ENCODE measurements around the gene SH3BP1.

Gene SH3BP1

DNA sequence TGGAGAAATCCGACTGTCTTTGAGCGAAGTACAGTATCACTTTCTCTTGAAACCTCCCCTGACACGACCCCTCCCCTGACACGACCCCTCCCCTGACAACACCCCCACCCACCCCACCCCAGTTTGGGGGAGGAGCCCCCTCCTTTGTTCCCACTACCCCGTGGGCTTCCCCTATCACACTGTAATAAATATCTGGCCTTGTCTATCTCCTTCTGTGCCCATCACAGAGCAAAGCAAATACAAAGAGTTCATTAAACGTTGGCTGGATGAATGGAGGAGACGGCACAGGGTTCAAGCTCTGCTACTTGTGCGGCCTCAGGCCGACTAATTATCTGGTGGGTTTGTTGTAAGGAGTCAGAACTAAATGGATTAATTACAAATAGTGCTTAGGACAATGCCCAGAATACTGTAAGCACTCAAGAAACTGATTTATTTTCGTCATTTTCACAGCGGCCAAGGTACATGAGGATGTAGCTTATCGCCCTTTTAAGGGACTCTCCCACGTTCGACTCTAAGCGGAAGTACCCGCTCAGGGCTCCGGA is 31.5 kb upstream of the SH3BP1 start:
- no peak for TF ChIP-seq YY1 (IDR thresholded peaks at IDR 0.05; ENCODE audit: low read depth)
- TF ChIP-seq, protein P1, sequence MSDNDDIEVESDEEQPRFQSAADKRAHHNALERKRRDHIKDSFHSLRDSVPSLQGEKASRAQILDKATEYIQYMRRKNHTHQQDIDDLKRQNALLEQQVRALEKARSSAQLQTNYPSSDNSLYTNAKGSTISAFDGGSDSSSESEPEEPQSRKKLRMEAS (IDR thresholded peaks at IDR 0.05): peak; percentile 89

DNA sequence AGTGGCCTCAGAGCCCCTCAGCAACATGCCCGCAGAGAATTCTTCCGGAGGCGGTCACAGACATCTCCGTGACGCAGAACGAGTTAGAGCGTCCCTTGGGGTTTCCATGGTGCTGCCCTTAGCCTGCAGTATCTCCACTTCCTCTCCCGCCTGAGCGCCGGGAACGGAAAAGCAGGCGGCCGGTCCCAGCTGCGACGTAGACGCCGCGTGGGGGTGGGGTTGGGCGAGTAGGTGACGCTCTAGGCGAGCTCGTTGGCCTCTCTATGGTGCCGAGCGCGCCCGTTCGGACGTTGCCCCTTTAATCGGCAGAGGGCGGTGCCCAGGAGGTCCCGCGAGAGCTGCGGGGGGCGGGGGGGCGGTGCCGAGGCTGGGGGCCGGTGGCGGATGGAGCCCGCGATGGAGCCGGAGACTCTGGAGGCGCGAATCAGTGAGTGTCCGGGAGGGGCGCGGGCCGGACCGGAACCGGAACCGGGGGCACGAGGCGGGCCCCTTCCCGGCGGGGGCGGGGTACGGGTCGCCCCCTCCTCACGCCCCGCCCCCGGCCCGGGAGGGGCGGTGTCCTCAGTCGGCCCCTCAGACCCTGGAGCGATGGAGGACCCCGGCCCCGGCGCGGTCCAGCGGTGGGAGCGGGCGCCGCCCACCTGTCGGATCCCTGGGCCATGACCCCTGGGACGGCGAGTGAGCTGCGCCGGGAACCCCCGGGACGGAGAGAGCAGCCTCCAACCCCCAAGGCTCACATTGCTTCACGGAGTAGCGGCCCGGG is 30.8 kb upstream of the SH3BP1 start, which contains the start of gene GGA1:
Gene GGA1 (plus strand): TSS at position 358 of the 763 bp plus-strand sequence. CDS start 27 bp downstream, at position 385.
- TF ChIP-seq EGR1 (IDR thresholded peaks at IDR 0.05) (peak; percentile 50), FOXM1 (IDR thresholded peaks at IDR 0.05; ENCODE audit: borderline replicate concordance, low read depth) (peak; percentile 57; the same call in 1 of the 2 replicates), EP300 (IDR thresholded peaks at IDR 0.05; ENCODE audit: borderline replicate concordance) (no peak), ZBTB7A (IDR thresholded peaks at IDR 0.05; ENCODE audit: low read depth) (peak; percentile 98), RAD21 (IDR thresholded peaks at IDR 0.05; ENCODE audit: low read depth) (no peak), YY1 (IDR thresholded peaks at IDR 0.05; ENCODE audit: low read depth) (peak; percentile 81), CEBPB (IDR thresholded peaks at IDR 0.05) (no peak), TEAD4 (IDR thresholded peaks at IDR 0.05) (0 out of 2 replicates have a peak, but pooled peaks have one; percentile 7), TAF1 (IDR thresholded peaks at IDR 0.05; ENCODE audit: low read depth) (peak; percentile 56), NFIC (IDR thresholded peaks at IDR 0.05) (no peak), TCF12 (IDR thresholded peaks at IDR 0.05; ENCODE audit: low read depth) (peak; percentile 65; the same call in 1 of the 2 replicates), CREB1 (IDR thresholded peaks at IDR 0.05; ENCODE audit: low read depth) (peak; percentile 85)
- TF ChIP-seq, protein P1 (IDR thresholded peaks at IDR 0.05): peak; percentile 85
- TF ChIP-seq, protein P2, sequence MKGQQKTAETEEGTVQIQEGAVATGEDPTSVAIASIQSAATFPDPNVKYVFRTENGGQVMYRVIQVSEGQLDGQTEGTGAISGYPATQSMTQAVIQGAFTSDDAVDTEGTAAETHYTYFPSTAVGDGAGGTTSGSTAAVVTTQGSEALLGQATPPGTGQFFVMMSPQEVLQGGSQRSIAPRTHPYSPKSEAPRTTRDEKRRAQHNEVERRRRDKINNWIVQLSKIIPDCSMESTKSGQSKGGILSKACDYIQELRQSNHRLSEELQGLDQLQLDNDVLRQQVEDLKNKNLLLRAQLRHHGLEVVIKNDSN (IDR thresholded peaks at IDR 0.05): no peak
- TF ChIP-seq, protein P3, sequence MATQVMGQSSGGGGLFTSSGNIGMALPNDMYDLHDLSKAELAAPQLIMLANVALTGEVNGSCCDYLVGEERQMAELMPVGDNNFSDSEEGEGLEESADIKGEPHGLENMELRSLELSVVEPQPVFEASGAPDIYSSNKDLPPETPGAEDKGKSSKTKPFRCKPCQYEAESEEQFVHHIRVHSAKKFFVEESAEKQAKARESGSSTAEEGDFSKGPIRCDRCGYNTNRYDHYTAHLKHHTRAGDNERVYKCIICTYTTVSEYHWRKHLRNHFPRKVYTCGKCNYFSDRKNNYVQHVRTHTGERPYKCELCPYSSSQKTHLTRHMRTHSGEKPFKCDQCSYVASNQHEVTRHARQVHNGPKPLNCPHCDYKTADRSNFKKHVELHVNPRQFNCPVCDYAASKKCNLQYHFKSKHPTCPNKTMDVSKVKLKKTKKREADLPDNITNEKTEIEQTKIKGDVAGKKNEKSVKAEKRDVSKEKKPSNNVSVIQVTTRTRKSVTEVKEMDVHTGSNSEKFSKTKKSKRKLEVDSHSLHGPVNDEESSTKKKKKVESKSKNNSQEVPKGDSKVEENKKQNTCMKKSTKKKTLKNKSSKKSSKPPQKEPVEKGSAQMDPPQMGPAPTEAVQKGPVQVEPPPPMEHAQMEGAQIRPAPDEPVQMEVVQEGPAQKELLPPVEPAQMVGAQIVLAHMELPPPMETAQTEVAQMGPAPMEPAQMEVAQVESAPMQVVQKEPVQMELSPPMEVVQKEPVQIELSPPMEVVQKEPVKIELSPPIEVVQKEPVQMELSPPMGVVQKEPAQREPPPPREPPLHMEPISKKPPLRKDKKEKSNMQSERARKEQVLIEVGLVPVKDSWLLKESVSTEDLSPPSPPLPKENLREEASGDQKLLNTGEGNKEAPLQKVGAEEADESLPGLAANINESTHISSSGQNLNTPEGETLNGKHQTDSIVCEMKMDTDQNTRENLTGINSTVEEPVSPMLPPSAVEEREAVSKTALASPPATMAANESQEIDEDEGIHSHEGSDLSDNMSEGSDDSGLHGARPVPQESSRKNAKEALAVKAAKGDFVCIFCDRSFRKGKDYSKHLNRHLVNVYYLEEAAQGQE (IDR thresholded peaks at IDR 0.05; ENCODE audit: low read depth): no peak

DNA sequence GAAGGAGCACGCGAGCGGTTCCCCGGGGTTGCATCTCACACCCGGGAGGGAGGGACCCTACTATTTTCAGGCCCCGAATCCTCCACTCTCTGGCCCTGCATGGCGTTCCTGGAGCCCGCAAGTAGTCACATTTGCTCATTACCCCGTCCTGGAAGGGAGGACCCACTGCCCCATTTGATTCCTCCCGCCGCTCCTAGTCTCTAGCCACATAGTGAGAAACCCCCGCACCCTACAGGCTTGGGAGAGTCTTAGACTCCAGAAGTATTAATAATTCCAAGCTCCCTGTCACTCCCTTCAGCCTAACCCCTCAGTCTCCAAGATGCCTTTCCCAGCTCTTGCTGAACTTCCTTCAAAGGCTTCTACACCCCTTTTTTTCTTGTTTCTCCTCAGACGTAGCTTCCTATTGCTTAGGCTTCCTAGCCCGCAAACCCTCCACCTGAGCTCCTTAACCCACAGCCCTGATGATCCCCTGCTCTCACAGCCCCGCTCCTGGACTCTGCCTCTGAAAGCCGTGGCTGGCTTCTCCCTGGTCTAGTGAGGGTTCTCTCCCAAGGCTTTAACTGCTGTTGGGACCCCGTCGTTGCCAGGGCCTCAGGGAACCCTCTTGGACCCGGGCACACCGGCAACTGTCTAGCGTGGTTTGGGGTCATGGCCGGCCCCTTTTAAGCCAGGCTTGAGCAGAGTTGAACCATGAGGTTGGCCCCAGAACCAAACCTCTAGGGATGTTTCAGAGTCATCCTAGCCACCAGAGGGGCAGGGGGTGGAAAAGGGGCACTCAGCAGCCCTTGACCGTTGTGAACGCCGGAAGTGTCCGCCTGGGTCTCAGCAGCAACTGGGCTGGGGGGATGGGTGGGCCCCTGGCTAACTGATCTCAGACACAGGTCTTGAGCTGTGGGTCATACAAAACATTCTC is 30.0 kb upstream of the SH3BP1 start:
- TF ChIP-seq TAF1 (IDR thresholded peaks at IDR 0.05; ENCODE audit: low read depth) (no peak), FOXM1 (IDR thresholded peaks at IDR 0.05; ENCODE audit: borderline replicate concordance, low read depth) (no peak), CEBPB (IDR thresholded peaks at IDR 0.05) (no peak), CREB1 (IDR thresholded peaks at IDR 0.05; ENCODE audit: low read depth) (no peak), YY1 (IDR thresholded peaks at IDR 0.05; ENCODE audit: low read depth) (no peak), RAD21 (IDR thresholded peaks at IDR 0.05; ENCODE audit: low read depth) (no peak), TEAD4 (IDR thresholded peaks at IDR 0.05) (no peak), EGR1 (IDR thresholded peaks at IDR 0.05) (no peak), TCF12 (IDR thresholded peaks at IDR 0.05; ENCODE audit: low read depth) (no peak), ZBTB7A (IDR thresholded peaks at IDR 0.05; ENCODE audit: low read depth) (no peak), NFIC (IDR thresholded peaks at IDR 0.05) (no peak), EP300 (IDR thresholded peaks at IDR 0.05; ENCODE audit: borderline replicate concordance) (no peak)
- TF ChIP-seq, protein P2 (IDR thresholded peaks at IDR 0.05): no peak
- TF ChIP-seq, protein P1 (IDR thresholded peaks at IDR 0.05): no peak
- TF ChIP-seq, protein P3 (IDR thresholded peaks at IDR 0.05; ENCODE audit: low read depth): no peak

DNA sequence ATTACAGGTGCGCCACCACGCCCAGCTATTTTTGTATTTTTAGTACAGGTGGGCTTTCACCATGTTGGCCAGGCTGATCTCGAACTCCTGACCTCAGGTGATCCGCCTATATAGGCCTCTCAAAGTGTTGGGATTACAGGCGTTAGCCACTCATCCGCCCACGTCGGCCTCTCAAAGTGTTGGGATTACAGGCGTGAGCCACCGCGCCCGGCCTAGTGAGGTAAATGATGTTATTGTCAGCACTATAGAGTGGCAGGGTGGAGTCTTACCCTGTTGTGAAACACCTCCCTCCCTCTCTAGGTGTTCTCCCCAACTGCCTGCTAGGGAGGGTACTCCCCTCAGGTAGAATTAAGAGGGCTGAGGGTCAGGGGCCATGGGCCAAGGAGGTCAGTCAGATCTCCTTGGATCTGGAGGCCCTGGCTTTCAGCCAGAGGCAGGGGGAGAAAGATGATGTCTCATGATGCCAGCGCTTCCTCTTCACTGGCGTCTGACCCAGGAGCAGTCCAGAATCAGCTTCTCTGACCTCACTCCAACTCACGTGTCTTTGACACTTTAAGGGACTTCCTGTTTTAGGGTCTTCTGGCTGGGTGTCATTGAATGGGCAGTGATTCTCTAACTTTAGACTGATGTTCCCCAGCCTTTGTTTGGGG is 28.9 kb upstream of the SH3BP1 start:
- TF ChIP-seq RAD21 (IDR thresholded peaks at IDR 0.05; ENCODE audit: low read depth) (no peak), CREB1 (IDR thresholded peaks at IDR 0.05; ENCODE audit: low read depth) (no peak), TCF12 (IDR thresholded peaks at IDR 0.05; ENCODE audit: low read depth) (no peak), NFIC (IDR thresholded peaks at IDR 0.05) (no peak), EP300 (IDR thresholded peaks at IDR 0.05; ENCODE audit: borderline replicate concordance) (no peak), ZBTB7A (IDR thresholded peaks at IDR 0.05; ENCODE audit: low read depth) (no peak), CEBPB (IDR thresholded peaks at IDR 0.05) (no peak), EGR1 (IDR thresholded peaks at IDR 0.05) (no peak), TEAD4 (IDR thresholded peaks at IDR 0.05) (no peak)
- TF ChIP-seq, protein P1 (IDR thresholded peaks at IDR 0.05): no peak

Data from Ishikawa (cell line).